Hindlimb muscle (tissue), 1 donor: Measurements from ENCODE around the gene TRIO. TPM values are rescaled to one million over a fixed set of nuclear protein-coding genes. Genes with fewer than 3 reads are reported as not detected.

Experiments
- DNase-seq: peaks from one replicate; pipeline ENCODE4 v3.0.0-alpha.2; 2013
- polyA plus RNA-seq: library from polyadenylated mRNA; unstranded; fragments of 120-200 nt; gene quantifications from one replicate; pipeline ENCODE4 v1.2.1, GENCODE V29; 2013; ENCODE audit not compliant: insufficient read length

Gene TRIO
- polyA plus RNA-seq, 1 donor: 181 TPM

GRCh38 chr5:14168793-14169262, 25.7 kb downstream of the TRIO start:
- DNase-seq: no peak

GRCh38 chr5:14171046-14171445, 27.9 kb downstream of the TRIO start:
- DNase-seq: no peak

- DNase-seq: no peak
These were observed 28.5 kb downstream of the TRIO start for GRCh38 chr5:14171621-14172020.

DNA sequence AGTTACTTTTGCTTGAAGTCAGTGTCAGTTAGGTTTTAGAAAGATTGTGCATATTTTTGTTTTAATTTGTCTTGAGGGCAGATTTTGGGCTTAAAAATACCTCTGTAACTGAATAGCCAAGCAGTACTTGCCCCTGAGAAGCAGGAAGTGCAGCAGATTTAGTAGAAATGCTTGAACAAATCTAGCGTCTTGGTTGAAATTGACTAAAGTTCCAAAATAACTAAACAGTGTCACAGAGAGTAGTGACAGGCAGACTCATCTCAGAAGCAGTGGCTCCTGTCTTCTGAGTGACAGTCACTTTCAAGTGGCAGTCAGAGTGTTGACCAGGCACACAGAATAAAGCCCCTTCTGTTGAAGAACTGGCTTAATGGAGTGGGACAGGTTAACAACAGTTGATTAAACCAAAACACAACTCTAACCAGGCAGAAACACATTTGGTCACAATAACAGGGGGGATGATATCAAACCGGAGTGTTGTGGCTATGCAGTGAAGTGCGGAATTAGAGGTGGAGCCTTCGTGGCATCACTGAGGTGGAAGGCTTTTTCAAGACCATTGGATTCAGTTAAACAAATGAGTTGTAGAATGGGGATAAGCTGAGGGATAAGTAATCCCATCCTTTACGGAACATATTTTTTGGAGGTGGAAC, 29.1 kb downstream of the TRIO start:
- no peak for DNase-seq

DNA sequence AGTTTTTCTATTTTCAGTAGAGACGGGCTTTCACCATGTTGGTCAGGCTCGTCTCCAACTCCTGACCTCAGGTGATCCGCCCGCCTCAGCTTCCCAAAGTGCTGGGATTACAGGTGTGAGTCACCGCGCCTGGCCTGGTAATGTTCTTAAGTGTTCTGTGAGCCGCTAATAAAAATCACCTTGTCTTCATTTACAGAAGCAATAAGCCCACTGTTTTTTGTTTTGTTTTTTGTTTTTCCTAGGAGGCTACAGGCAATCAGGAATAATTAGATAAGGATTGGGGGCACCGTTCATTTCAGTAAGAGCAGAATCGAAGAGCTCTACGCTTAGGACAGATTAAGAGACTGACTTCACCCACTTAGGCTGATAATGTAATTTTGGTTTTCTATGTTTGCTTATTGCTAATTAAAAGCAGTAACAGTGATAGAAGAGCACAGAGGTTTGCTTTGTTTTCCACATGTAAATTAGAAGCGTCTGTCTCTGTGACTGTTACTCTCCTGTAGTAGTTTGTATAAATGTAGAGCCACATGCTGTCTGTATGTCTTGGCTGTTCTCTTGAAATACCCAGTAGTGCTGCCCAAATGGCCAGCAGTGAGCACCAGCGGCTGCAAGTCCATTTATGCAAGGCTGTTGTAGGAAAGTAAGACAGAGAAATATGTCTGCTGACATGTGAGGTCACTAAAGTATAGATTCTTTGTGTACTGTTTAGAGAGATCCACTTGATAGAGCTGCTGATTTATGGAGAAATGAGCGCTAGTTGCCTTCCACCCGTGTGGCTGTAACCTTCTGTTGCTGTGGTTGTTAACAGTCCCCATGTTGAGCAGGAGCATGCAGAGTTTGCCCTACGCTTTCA, 30.5 kb downstream of the TRIO start:
- DNase-seq: no peak

DNA sequence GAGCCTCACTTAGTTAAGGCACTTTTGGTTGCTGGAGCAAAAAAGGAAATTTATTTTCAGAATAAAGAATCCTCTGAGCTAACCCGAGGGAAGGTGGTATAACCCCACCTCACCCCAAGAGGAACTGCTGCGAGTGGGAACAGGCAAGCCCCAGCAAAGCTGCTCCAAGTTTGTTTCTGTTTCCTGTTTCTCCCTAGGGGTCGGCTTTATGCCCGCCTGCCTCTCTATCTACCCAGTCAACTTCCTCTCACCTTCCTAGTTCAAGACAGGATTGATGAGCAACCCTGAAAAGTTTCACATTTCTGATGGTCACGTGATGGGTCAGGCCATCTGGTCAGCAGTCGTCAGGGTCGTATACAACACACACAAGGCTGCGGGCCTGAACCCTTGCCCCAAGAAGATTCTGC, 31.1 kb downstream of the TRIO start:
- no peak for DNase-seq

DNA sequence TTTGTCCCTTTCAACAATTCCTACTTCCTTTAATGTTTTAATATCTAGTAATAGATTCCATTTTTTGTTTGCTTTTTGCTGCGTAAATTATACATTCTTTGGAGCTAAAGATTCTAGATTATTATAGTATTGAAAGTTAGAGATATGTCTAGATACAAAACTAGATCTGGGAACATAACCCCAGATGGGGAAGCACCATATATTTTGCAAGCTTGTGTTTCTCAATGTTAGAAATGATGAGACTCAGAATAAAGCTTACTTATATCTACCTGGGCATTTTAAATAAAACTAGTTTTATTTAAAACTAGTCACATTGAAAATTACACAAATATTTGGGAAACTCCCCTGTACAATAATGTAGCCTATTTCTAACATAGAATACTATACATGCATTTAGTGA, 32.2 kb downstream of the TRIO start:
- DNase-seq: no peak

DNA sequence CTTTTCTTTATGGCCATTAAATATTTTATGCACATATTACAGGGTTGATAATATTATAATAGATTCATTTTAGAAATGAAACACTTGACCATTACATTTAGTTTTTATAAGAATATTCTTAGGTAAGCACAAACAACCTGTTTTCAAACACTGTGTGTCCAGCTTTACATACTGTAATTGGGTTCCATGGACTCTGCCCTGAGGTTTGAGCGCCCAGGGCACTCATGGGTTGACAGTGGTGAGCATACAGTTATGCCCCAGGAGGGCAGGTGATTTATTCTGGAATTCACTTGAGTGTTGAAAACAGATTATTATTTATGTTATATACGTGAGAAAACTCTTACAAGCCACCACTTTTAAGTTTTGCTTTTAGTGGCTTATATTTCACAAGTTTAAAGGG, 33.7 kb downstream of the TRIO start:
- no peak for DNase-seq

- DNase-seq: no peak
These were observed 34.5 kb downstream of the TRIO start for GRCh38 chr5:14177634-14178033.

GRCh38 chr5:14178091-14178490, 34.9 kb downstream of the TRIO start:
- DNase-seq: no peak

DNA sequence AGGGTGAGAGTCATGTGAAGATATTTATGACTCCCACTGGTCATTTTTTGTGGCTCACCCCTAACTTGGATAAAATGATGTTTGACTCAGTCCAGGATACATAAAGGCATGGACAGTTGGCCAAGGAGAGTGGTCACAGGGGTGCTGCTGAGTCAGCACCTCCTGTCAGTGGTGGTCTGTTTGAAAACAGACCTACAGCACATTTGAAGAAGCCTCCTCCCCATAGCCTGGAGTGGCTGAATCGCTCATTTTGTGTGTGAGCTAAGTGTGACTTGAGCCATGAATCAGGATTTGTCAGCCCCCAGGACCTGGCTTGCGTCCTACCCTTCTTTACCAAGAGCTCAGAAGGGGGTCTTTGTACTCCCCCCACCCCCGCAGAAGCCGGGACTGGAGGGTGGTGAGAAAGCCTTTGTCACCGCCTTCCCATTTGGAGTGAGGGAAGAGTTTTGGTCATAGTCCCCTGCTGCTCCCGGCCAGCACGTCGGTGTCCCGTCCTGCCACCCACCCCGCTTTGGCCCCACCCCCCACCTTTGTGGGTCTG, 35.6 kb downstream of the TRIO start:
- no peak for DNase-seq

GRCh38 chr5:14179446-14179845, 36.3 kb downstream of the TRIO start:
- DNase-seq: no peak

- DNase-seq: no peak
These were observed 37.3 kb downstream of the TRIO start for GRCh38 chr5:14180437-14180836.

GRCh38 chr5:14181299-14181968, 38.3 kb downstream of the TRIO start:
- DNase-seq: no peak

GRCh38 chr5:14182761-14183160, 39.6 kb downstream of the TRIO start:
- DNase-seq: no peak

DNA sequence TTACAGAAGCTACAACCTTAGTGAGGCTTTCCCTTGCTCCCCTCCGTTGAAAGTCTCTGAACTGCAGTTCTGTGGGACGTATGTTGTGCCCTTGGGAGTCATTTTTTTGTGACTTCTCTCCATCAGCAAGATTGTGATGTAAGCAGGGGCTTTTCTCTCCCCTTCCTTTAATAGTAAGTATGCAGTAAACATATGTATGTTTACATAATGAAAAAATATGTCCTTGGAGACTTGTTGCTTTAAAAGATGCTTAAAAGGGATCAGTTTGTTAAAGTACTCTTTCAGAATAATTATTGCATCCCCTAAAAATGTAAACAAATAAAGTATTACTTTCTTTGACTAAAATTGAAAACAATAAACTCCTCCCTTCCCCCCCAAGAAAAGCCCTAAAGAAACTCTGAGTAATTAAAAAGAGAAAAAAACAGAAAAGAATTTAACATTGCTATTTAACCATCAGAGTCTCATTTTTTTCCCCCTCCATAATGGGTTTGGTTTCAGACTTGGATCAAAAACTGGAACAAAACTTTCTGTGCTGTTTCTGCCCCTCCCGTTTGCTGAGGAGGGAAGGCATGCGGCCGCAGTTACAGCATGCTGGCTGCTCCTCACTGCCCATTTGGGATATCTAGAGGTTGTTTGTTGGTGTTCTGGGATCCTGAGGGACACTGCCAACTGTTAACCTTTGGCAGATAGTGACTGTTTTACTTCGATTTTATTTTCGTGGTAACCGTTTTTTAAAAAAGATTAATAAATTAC, 40.2 kb downstream of the TRIO start:
- no peak for DNase-seq

- no peak for DNase-seq
These were observed 40.9 kb downstream of the TRIO start for GRCh38 chr5:14184082-14184481.

- no peak for DNase-seq
These were observed 41.6 kb downstream of the TRIO start for GRCh38 chr5:14184725-14185124.

DNA sequence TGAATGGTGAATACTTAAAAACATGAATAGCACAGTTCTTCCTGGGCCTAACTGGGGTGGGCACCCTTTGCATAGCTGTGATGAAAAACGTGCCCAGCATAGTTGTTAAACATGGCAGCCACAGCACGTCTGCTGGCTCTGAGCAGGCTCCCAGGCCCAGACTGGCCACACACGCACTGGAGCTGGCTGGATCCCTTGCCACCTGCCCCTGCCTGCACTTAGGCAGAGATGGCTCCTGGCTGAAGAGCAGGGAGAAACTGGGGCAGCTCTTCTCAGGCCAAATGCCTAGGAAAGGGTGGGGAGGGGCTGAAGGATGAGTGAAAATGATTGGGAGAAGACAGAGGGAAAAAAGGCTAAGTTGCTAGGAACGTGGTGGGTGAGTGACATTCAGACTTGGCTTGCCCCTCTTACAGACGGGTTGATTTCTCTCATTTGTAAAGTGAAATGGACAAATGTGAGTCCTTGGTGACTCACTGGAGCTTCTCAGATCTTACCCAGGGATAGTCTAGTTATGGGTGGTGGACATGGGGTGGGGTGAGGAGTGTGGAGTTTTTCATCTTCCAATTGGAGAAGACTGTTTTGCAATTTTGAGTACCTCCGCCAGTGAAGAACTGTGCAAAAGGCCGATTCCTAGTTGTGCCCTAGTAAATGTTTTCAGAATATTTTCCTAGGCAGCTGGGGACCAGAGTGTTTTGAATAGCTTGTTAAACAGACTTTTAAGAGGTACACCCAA, 42.4 kb downstream of the TRIO start:
- DNase-seq: no peak

DNA sequence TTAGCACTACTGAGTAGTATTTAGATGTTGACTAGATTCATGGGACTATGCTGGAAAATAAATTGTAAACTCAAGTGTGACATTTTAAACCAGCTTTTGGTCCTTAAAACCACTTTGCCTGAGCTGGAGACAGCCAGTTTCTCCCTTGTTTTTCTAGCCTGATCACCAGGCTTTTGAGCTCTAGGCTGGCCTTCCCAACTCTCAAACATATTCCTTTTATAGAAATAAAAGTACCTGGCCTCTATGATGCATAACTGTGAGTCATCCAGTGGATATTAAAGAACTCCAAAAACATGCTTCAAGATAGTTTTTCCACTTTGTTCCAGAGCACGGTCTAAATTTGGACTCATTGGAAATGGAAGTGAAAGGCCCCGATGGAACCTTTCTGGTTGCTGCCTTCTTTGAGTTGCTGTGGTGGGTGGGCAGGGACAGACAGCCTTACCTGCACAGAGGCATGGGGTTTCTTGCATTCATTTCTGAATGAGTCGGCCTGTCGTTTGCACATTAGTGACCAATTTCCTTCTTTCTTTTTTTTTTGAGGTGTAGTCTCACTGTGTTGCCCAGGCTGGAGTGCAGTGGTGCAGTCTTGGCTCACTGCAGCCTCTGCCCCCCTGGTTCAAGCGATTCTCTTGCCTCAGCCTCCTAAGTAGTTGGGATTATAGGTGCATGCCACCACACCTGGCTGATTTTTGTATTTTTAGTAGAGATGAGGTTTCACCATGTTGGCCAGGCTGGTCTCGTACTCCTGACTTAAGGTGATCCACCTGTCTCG, 43.1 kb downstream of the TRIO start:
- no peak for DNase-seq

- no peak for DNase-seq
These were observed 44.0 kb downstream of the TRIO start for GRCh38 chr5:14187157-14187556.
